SIG-M5 treated with dmso at 0.1 percent for 504 hours (cell line): ENCODE data around the gene IKZF3.
"Not testable (repeated sequence)": the region's sequence is repeated elsewhere in the genome, so short reads cannot be mapped to it uniquely, and the experiment has no call there.

Source experiments
- DNase-seq: peaks from one replicate; lab custom pipeline; 2025; ENCODE audit not compliant: unreplicated experiment; lab: John Stamatoyannopoulos, UW

Gene IKZF3

GRCh38 chr17:39863918-39864746 is at the start of gene IKZF3:
IKZF3 (minus strand) TSS chr17:39864312; CDS start chr17:39864126, 186 bp downstream.
- no peak for DNase-seq

- no peak for DNase-seq
Measured at GRCh38 chr17:39908789-39909352, 44.8 kb upstream of the IKZF3 start.

GRCh38 chr17:39904990-39905288 is 40.8 kb upstream of the IKZF3 start:
- no peak for DNase-seq

GRCh38 chr17:39903158-39903884 is 39.2 kb upstream of the IKZF3 start:
- DNase-seq: no peak

- not testable (repeated sequence) for DNase-seq
Measured at GRCh38 chr17:39902027-39902426, 37.9 kb upstream of the IKZF3 start.

GRCh38 chr17:39899215-39899614 is 35.1 kb upstream of the IKZF3 start:
- DNase-seq: no peak

- DNase-seq: no peak
Measured at GRCh38 chr17:39898088-39898487, 34.0 kb upstream of the IKZF3 start.

- DNase-seq: peak; percentile 16
Measured at GRCh38 chr17:39894681-39895376, 30.7 kb upstream of the IKZF3 start.

- no peak for DNase-seq
Measured at GRCh38 chr17:39889200-39889599, 25.1 kb upstream of the IKZF3 start.

GRCh38 chr17:39887078-39887477 is 23.0 kb upstream of the IKZF3 start:
- DNase-seq: no peak

GRCh38 chr17:39886102-39886501 is 22.0 kb upstream of the IKZF3 start:
- DNase-seq: not testable (repeated sequence)

GRCh38 chr17:39872751-39873150 is 8.6 kb upstream of the IKZF3 start:
- peak; percentile 23 for DNase-seq

- no peak for DNase-seq
Measured at GRCh38 chr17:39871801-39872200, 7.7 kb upstream of the IKZF3 start.

- no peak for DNase-seq
Measured at GRCh38 chr17:39870776-39871175, 6.7 kb upstream of the IKZF3 start.

GRCh38 chr17:39868554-39868942 is 4.4 kb upstream of the IKZF3 start:
- no peak for DNase-seq

GRCh38 chr17:39867880-39868553 is 3.9 kb upstream of the IKZF3 start, which contains the start of gene ZPBP2:
ZPBP2 (plus strand) TSS chr17:39868202; CDS start chr17:39868355, 153 bp downstream.
- no peak for DNase-seq

GRCh38 chr17:39867084-39867879 is 3.2 kb upstream of the IKZF3 start:
- DNase-seq: no peak

GRCh38 chr17:39866013-39866730 is 2.1 kb upstream of the IKZF3 start:
- no peak for DNase-seq

- no peak for DNase-seq
Measured at GRCh38 chr17:39863244-39863917, 731 bp downstream of the IKZF3 start.
